H7 (cell line): Measurements from ENCODE around the gene FAM50A. TPM values are rescaled to one million over a fixed set of nuclear protein-coding genes. Genes with fewer than 3 reads are reported as not detected.

ENCODE experiments used
- total RNA-seq: library from RNA; depleted of rRNA; stranded (reverse); fragments of >200 nt; shearing (Covaris generic); gene quantifications from 2 replicates; pipeline ENCODE4 v1.2.3, GENCODE V29; 2014; rRNA removed

The FAM50A gene
- total RNA-seq, 1 experiment from 2014 or later, result 44.0 TPM

Other genes starting within 250 kb of the FAM50A start
- not detected in 2 replicates for gene OPN1MW2, start 224.4 kb upstream of the FAM50A start, total RNA-seq
- not detected in 2 replicates for gene OPN1MW3, start 186.6 kb upstream of the FAM50A start, total RNA-seq
- gene TEX28, start 149.0 kb upstream of the FAM50A start, total RNA-seq, result not detected in 2 replicates
- 1.6 TPM in 1 of 2 replicates, not detected in the other for gene TKTL1, start 148.3 kb upstream of the FAM50A start, total RNA-seq
- gene FLNA, start 69.5 kb upstream of the FAM50A start, total RNA-seq, result 799 and 827 TPM in 2 replicates
- 56.2 and 57.1 TPM in 2 replicates for gene EMD, start 64.8 kb upstream of the FAM50A start, total RNA-seq
- gene RPL10, start 45.8 kb upstream of the FAM50A start, total RNA-seq, result 4,112 and 4,296 TPM in 2 replicates
- 24.8 and 26.6 TPM in 2 replicates for gene DNASE1L1, start 34.9 kb upstream of the FAM50A start, total RNA-seq
- gene TAFAZZIN, start 32.6 kb upstream of the FAM50A start, total RNA-seq, result 38.6 and 71.3 TPM in 2 replicates
- gene ATP6AP1, start 15.5 kb upstream of the FAM50A start, total RNA-seq, result 31.4 and 48.8 TPM in 2 replicates
- 128 and 143 TPM in 2 replicates for gene GDI1, start 7.0 kb upstream of the FAM50A start, total RNA-seq
- gene PLXNA3, start 14.1 kb downstream of the FAM50A start, total RNA-seq, result 2.3 and 4.5 TPM in 2 replicates
- gene LAGE3, start 35.1 kb downstream of the FAM50A start, total RNA-seq, result 47.9 and 84.9 TPM in 2 replicates
- gene UBL4A, start 42.5 kb downstream of the FAM50A start, total RNA-seq, result 64.8 and 84.0 TPM in 2 replicates
- gene SLC10A3, start 46.5 kb downstream of the FAM50A start, total RNA-seq, result 17.0 and 18.4 TPM in 2 replicates
- gene FAM3A, start 72.1 kb downstream of the FAM50A start, total RNA-seq, result 31.6 and 42.5 TPM in 2 replicates
- gene G6PD, start 102.7 kb downstream of the FAM50A start, total RNA-seq, result 51.8 and 58.0 TPM in 2 replicates
- gene IKBKG, start 103.5 kb downstream of the FAM50A start, total RNA-seq, result 22.1 and 24.3 TPM in 2 replicates
- gene CTAG1A, start 141.0 kb downstream of the FAM50A start, total RNA-seq, result not detected in 2 replicates
- gene CTAG1B, start 175.1 kb downstream of the FAM50A start, total RNA-seq, result not detected in 2 replicates
- not detected in 2 replicates for gene CTAG2, start 209.4 kb downstream of the FAM50A start, total RNA-seq